ENCODE measurements around the gene AP3D1. TPM values are rescaled to one million over a fixed set of nuclear protein-coding genes. Genes with fewer than 3 reads are reported as not detected.

Gene AP3D1
- total RNA-seq, 4 donors from 2014 or later, result 66.7 to 107 (median 79.6) TPM

DNA sequence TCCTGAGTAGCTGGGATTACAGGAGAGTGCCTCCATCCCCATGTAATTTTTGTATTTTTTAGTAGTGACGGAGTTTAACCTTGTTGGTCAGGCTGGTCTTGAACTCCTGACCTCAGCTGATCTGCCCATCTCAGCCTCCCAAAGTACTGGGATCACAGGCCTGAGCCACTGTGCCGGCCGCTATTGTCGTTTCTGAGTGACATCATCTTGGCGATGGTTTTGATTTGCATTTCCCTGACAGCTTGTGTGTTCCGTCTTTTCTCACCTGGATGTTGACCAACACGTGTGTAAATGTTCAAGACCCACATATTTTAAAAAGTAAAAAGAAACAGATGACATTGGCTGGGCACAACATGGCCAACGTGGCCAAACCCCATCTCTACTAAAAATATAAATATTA, 87.5 kb downstream of the AP3D1 start:
- TF ChIP-seq, protein P1, sequence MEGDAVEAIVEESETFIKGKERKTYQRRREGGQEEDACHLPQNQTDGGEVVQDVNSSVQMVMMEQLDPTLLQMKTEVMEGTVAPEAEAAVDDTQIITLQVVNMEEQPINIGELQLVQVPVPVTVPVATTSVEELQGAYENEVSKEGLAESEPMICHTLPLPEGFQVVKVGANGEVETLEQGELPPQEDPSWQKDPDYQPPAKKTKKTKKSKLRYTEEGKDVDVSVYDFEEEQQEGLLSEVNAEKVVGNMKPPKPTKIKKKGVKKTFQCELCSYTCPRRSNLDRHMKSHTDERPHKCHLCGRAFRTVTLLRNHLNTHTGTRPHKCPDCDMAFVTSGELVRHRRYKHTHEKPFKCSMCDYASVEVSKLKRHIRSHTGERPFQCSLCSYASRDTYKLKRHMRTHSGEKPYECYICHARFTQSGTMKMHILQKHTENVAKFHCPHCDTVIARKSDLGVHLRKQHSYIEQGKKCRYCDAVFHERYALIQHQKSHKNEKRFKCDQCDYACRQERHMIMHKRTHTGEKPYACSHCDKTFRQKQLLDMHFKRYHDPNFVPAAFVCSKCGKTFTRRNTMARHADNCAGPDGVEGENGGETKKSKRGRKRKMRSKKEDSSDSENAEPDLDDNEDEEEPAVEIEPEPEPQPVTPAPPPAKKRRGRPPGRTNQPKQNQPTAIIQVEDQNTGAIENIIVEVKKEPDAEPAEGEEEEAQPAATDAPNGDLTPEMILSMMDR (IDR thresholded peaks at IDR 0.05), result no peak
- no peak for ATAC-seq (ENCODE audit: low FRiP score)
- DNase-seq (ENCODE audit: low spot score), result no peak

DNA sequence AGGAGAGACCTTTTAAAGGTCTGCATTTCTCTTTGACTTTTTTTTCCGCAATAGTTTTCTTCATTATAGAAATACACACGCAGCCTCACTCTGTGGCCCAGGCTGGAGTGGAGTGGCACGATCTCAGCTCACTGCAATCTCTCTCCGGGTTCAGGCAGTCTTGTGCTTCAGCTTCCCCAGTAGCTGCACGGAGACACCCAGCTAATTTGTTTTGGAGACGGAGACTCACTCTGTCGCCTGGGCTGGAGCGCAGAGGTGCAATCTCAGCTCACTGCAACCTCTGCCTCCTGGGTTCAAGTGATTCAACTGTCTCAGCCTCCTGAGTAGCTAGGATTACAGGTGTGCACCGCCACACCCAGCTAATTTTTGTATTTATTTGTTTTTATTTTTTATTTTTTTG, 88.6 kb downstream of the AP3D1 start:
- TF ChIP-seq, protein P1 (IDR thresholded peaks at IDR 0.05), result no peak
- DNase-seq (ENCODE audit: low spot score) (no peak), ATAC-seq (ENCODE audit: low FRiP score) (no peak)

DNA sequence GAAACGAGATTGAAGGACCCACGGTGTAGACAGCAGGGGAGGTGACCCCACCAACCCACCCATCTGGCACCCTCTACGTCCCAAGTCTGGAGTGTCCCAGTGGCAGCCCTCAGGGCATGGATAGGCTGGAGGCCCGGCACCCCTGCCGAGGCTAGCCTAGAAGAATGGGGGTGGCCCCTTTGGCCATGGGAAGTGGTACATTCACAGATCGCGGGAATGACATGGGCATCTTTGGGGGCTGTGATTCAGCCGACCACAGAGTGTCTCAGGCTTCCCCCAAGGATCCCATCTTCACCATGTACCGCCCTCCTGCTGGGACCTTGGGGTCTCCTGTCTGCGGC, 89.0 kb downstream of the AP3D1 start:
- no peak for ATAC-seq (ENCODE audit: low FRiP score)
- TF ChIP-seq, protein P1 (IDR thresholded peaks at IDR 0.05), result no peak
- no peak for DNase-seq (ENCODE audit: low spot score)

DNA sequence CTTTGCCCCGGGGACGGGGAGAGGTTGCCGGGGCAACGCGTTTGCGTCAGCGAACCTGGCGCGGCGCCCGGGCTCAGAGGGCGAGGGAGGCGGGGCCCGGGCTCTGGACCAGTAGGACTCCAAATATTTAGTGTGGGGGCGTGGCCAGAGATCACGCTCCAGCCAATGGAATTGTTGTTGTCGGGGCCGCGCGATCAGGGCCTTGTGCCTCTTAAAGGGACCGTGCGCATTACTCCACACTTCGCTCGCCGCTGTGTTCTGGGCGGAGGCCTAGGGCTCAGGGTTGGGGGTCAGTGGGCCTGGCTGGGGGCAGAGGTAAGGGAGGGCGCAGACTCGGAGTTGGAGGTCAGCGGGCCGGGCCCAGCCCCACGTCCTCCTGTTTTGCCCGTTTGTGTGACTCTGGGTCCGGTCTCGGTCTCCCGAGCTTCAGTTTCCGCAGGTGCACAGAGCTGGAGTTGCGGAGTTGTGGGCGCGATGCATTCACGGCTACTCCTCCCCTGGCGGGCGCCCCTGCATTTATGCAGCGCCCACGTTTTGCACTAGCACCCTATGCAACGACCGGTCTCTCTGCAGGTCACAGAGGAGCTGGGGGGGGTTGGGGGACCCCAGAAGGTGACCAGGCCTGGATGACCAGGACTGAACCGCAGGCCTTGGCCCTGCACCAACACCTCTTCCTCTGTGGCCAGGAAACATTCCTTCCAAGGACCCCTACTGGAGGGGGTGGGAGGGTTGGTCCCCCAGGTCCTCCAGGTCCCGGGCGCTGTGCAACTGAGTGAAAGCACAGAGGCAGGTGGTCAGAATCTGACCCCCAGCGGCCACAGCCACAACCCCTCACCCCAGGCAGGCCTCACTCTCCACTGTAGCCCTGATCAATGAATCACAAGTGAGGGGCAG, 89.6 kb downstream of the AP3D1 start:
- DNase-seq (ENCODE audit: low spot score), result peak; percentile 100
- TF ChIP-seq, protein P1 (IDR thresholded peaks at IDR 0.05), result no peak
- peak; percentile 86 for ATAC-seq (ENCODE audit: low FRiP score)

DNA sequence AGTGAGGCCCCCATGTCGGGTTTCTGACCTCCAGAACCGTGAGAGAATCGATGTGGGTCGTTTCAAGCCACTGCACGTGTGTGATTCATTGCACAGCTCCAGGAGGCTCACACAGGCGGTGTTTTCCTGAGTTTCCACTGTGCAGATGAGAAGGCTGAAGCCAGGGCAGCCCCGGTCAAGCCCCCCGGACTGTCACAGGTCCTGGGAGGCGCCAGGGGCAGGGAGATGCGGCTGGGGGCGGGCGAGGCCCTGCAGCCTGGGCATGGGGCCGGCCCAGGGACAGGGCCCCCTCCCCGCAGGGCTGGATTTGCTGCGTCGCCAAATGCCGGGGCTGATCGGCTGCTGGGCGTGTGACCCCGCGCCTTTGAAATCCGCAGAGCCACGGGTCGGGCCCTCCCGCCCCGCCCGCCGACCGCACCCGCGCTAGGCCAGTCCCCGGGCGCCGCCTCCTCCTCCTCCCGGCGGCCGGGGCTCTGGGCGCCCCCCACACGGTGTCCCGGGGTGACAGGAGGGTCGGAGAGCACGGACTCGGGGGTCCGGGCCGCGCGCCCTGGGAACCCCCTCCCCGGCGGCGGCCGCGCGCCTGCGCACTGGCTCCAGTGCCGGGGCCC, 90.4 kb downstream of the AP3D1 start:
- DNase-seq (ENCODE audit: low spot score), result no peak

DNA sequence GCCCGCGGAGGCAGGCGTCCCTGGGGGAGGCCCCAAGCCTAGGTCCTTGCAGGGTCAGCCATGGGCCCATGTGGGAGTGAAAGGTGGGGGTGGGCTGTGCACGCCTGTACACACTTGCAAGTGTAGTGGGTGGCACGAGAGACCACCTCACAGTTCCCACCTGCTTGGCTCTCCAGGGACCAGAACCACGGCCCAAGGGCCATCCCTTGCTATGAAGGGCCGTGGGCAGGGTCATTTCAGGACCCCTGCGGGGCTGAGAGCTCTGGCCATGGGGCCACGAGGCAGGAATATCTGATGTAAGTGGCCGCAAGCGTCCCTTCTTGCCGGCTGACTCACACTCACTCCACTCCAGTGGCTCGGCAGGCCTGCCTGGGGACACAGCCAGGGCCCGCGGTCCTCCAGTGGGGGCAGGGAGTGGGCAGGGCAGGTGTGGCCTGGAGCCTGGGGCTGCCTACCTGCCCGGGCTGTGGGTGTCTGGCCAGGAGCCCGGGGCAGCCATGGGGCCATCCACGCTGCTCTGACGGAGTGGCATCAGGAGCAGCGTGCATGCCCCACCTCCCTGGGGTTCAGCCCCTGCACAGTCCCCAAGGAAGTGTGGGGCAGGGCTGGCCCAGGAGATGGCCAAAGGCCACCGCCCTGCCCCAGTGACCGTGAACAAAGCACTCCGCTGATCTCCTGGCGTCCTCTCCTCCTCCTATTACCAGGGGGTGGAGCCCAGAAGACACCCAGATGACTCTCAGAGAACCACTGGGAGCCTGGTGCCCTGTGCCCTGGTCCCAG, 91.8 kb downstream of the AP3D1 start:
- TF ChIP-seq, protein P1 (IDR thresholded peaks at IDR 0.05), result no peak
- no peak for ATAC-seq (ENCODE audit: low FRiP score)
- no peak for DNase-seq (ENCODE audit: low spot score)

More for the DNA sequence above, 90.4 kb downstream of the AP3D1 start:
- peak; percentile 41 for ATAC-seq (ENCODE audit: low FRiP score)
- TF ChIP-seq, protein P1 (IDR thresholded peaks at IDR 0.05), result no peak

All from omental fat pad (tissue), 4 donors.